ENCODE results near the gene SARDH.

DNA sequence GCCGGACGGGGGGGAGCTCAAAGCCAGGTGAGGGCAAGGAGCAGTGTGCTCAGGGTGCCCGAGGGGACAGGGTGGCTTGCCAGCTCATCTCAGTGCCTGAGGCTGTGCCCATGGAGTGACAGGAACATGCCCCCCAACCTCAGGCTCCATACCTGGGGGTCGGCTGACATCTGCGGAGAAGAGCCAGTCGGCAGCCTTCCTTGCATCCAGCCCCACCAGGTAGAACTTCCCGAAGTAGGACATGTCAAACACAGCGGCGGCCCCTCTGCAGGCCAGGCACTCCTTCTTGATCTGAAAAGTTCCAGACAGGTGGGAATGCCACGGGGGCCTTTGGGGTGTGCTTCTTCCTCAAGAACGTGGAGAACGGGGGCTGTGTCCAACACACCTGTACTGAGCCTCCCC, 42.1 kb downstream of the SARDH start:
- TF ChIP-seq, protein P1, sequence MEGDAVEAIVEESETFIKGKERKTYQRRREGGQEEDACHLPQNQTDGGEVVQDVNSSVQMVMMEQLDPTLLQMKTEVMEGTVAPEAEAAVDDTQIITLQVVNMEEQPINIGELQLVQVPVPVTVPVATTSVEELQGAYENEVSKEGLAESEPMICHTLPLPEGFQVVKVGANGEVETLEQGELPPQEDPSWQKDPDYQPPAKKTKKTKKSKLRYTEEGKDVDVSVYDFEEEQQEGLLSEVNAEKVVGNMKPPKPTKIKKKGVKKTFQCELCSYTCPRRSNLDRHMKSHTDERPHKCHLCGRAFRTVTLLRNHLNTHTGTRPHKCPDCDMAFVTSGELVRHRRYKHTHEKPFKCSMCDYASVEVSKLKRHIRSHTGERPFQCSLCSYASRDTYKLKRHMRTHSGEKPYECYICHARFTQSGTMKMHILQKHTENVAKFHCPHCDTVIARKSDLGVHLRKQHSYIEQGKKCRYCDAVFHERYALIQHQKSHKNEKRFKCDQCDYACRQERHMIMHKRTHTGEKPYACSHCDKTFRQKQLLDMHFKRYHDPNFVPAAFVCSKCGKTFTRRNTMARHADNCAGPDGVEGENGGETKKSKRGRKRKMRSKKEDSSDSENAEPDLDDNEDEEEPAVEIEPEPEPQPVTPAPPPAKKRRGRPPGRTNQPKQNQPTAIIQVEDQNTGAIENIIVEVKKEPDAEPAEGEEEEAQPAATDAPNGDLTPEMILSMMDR (conservative IDR thresholded peaks at IDR 0.05 in 1 of 2, IDR thresholded peaks at IDR 0.05 in 1 of 2; ENCODE audit: low read depth in 1 of 2, low read length in 2 of 2): no peak
- no peak for TF ChIP-seq EZH2 (IDR thresholded peaks at IDR 0.05; ENCODE audit: low read length, missing control alignments)

All from fibroblast of lung (primary cell).